Spleen (tissue), 7 donors: ENCODE measurements around the gene ADCK1.

Experiments used
- POLR2A ChIP-seq, 3 donors: fragments of 450-650 bp; IDR thresholded peaks; one replicate each; pipeline ENCODE4 v1.5.1; 2017; ENCODE audit warnings: antibody characterized with exemption in 3 of 3, mild to moderate bottlenecking in 1 of 3
- POLR2AphosphoS5 ChIP-seq, 3 donors: sonication (generic); formaldehyde crosslinking; IDR thresholded peaks; one replicate each; pipeline ENCODE4 v1.5.1; 2017; ENCODE audit warnings: antibody characterized with exemption in 3 of 3
- TF ChIP-seq, protein P1 (sequence below), 11 experiments: fragments of 200-600 bp in 7 of 11; fragments of 450-650 bp in 4 of 11; sonication (generic) in 4 of 11; IDR thresholded peaks in 8 of 11; conservative IDR thresholded peaks in 3 of 11; 1 replicate in 7 of 11; 2 replicates in 4 of 11; pipeline versions ENCODE4 v1.4.0 to v1.8.0; 2016 to 2021; ENCODE audit warnings: antibody characterized with exemption in 11 of 11, inconsistent platforms in 4 of 11, mild to moderate bottlenecking in 1 of 11
- donor health status: DM: no; HTN: no; CAD: no; lungs with moderate emphysema.
- donor health status: DM: no; HTN: no; CAD: no.
- donor health status: DM: no; HTN: no; CAD: no.

DNA sequence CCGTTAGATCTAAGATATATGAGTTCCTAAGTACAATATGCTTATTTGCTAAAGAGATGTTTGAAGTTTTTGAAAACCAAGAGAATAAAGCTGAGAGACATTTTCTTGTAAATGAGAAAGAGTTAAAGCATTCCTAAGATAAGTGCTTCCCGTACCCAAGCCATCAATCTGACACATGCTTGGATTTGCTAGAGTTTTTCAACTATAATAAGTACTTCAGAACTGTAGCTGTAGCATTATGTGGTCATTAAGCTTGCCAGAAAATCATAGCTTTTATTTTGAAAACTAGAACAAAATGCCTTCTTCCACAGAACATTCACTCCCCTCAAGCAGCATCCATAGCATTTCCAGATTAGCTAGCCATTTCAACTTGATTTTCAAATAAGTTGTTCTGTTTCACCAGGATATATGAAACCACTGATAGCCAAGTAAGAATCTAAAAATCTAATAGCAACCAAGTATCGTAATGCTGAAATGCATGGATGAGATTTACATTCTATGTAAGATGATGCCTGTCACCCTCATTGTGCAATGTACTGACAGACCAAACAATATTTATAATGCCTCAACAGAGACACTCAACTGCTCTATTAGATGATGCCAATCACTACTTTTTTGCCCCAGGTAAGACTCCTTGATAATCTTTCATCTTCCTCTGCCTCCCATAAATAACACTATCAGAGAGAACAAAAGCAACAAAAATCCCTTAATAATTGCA is 47.0 kb upstream of the ADCK1 start:
- TF ChIP-seq, protein P1, sequence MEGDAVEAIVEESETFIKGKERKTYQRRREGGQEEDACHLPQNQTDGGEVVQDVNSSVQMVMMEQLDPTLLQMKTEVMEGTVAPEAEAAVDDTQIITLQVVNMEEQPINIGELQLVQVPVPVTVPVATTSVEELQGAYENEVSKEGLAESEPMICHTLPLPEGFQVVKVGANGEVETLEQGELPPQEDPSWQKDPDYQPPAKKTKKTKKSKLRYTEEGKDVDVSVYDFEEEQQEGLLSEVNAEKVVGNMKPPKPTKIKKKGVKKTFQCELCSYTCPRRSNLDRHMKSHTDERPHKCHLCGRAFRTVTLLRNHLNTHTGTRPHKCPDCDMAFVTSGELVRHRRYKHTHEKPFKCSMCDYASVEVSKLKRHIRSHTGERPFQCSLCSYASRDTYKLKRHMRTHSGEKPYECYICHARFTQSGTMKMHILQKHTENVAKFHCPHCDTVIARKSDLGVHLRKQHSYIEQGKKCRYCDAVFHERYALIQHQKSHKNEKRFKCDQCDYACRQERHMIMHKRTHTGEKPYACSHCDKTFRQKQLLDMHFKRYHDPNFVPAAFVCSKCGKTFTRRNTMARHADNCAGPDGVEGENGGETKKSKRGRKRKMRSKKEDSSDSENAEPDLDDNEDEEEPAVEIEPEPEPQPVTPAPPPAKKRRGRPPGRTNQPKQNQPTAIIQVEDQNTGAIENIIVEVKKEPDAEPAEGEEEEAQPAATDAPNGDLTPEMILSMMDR (IDR thresholded peaks at IDR 0.05 in 8 of 11, conservative IDR thresholded peaks at IDR 0.05 in 3 of 11) = no peak
- no peak for TF ChIP-seq POLR2A (IDR thresholded peaks at IDR 0.05)
- TF ChIP-seq POLR2AphosphoS5 (IDR thresholded peaks at IDR 0.05) = no peak
